H9 (cell line): ENCODE results near the gene SPDYE4. TPM values are rescaled to one million over a fixed set of nuclear protein-coding genes. Genes with fewer than 3 reads are reported as not detected.

Source experiments
- DNase-seq: peaks from one replicate; pipeline ENCODE4 v3.0.0-alpha.2; 2017
- H2AFZ ChIP-seq: one replicate; pipeline ENCODE4 v1.6.1; 2013; ENCODE audit warnings: mild to moderate bottlenecking, low read length, control low read depth, moderate library complexity
- H2AK5ac ChIP-seq: 2 replicates; pipeline ENCODE4 v1.6.1; 2013; ENCODE audit warnings: low read length, control low read depth, mixed read lengths; ENCODE audit not compliant: insufficient read length
- H2BK120ac ChIP-seq: one replicate; pipeline ENCODE4 v1.6.1; 2013; ENCODE audit warnings: low read depth, mild to moderate bottlenecking, low read length, control low read depth, inconsistent platforms; ENCODE audit not compliant: poor library complexity, severe bottlenecking
- H2BK12ac ChIP-seq: 2 replicates; pipeline ENCODE4 v1.6.1; 2013; ENCODE audit warnings: low read length, control low read depth, mixed read lengths, low read depth; ENCODE audit not compliant: insufficient read length
- H2BK15ac ChIP-seq: 2 replicates; pipeline ENCODE4 v1.6.1; 2013; ENCODE audit warnings: low read depth, low read length, control low read depth
- H2BK20ac ChIP-seq: one replicate; pipeline ENCODE4 v1.6.1; 2013; ENCODE audit warnings: low read depth, mild to moderate bottlenecking, low read length, control low read depth, inconsistent platforms; ENCODE audit not compliant: poor library complexity, severe bottlenecking
- H2BK5ac ChIP-seq: 2 replicates; pipeline ENCODE4 v1.6.1; 2013; ENCODE audit warnings: low read length, control low read depth, mixed read lengths; ENCODE audit not compliant: insufficient read length
- H3K14ac ChIP-seq: 2 replicates; pipeline ENCODE4 v1.6.1; 2013; ENCODE audit warnings: low read length, control low read depth; ENCODE audit not compliant: insufficient read depth
- H3K18ac ChIP-seq: 2 replicates; pipeline ENCODE4 v1.6.1; 2013; ENCODE audit warnings: low read depth, mild to moderate bottlenecking, mixed read lengths, low read length, control low read depth; ENCODE audit not compliant: insufficient read length
- H3K23ac ChIP-seq: 2 replicates; pipeline ENCODE4 v1.6.1; 2013; ENCODE audit warnings: low read length, control low read depth, mixed read lengths, low read depth; ENCODE audit not compliant: insufficient read length
- H3K23me2 ChIP-seq: 2 replicates; pipeline ENCODE4 v1.6.1; 2013; ENCODE audit warnings: low read depth, mild to moderate bottlenecking, mixed read lengths, low read length, control low read depth; ENCODE audit not compliant: insufficient read length, poor library complexity, severe bottlenecking
- H3K27ac ChIP-seq: 2 replicates; pipeline ENCODE4 v1.5.1; 2013; ENCODE audit warnings: low read length, control low read depth, mixed read lengths, low read depth; ENCODE audit not compliant: insufficient read length
- H3K27me3 ChIP-seq: 2 replicates; pipeline ENCODE4 v1.6.1; 2013; ENCODE audit warnings: low read length, control low read depth, inconsistent platforms; ENCODE audit not compliant: insufficient read depth
- H3K4ac ChIP-seq: 2 replicates; pipeline ENCODE4 v1.6.1; 2013; ENCODE audit warnings: low read depth, mild to moderate bottlenecking, control low read depth, inconsistent platforms, low read length, moderate library complexity
- H3K4me1 ChIP-seq: 2 replicates; pipeline ENCODE4 v1.6.1; 2013; ENCODE audit warnings: low read length, control low read depth, inconsistent platforms; ENCODE audit not compliant: insufficient read depth
- H3K4me2 ChIP-seq: 2 replicates; pipeline ENCODE4 v1.6.1; 2013; ENCODE audit warnings: low read length, control low read depth, mixed read lengths; ENCODE audit not compliant: insufficient read length, insufficient read depth
- H3K56ac ChIP-seq: 2 replicates; pipeline ENCODE4 v1.6.1; 2013; ENCODE audit warnings: low read depth, mild to moderate bottlenecking, mixed read lengths, low read length, control low read depth; ENCODE audit not compliant: insufficient read length
- H3K79me1 ChIP-seq: 2 replicates; pipeline ENCODE4 v1.6.1; 2013; ENCODE audit warnings: low read depth, mild to moderate bottlenecking, moderate library complexity, low read length, control low read depth, inconsistent platforms; ENCODE audit not compliant: insufficient read depth, poor library complexity, severe bottlenecking
- H3K79me2 ChIP-seq: 2 replicates; pipeline ENCODE4 v1.6.1; 2013; ENCODE audit warnings: low read length, control low read depth, inconsistent platforms; ENCODE audit not compliant: insufficient read depth
- H3K9ac ChIP-seq: 2 replicates; pipeline ENCODE4 v1.6.1; 2013; ENCODE audit warnings: low read length, control low read depth, mixed read lengths; ENCODE audit not compliant: insufficient read length; ENCODE audit errors: extremely low read depth
- H3K9me3 ChIP-seq: one replicate; pipeline ENCODE4 v1.6.1; 2013; ENCODE audit warnings: low read depth, low read length, inconsistent platforms; ENCODE audit not compliant: control insufficient read depth
- H3T11ph ChIP-seq: one replicate; pipeline ENCODE4 v1.6.1; 2013; ENCODE audit warnings: mild to moderate bottlenecking, low read length, control low read depth, inconsistent platforms
- H4K20me1 ChIP-seq: one replicate; pipeline ENCODE4 v1.6.1; 2013; ENCODE audit not compliant: control insufficient read depth, insufficient read length, insufficient read depth
- H4K5ac ChIP-seq: 2 replicates; pipeline ENCODE4 v1.6.1; 2013; ENCODE audit warnings: low read depth, mild to moderate bottlenecking, mixed read lengths, low read length, control low read depth; ENCODE audit not compliant: insufficient read length
- H4K8ac ChIP-seq: replicated peaks from 2 replicates; pipeline ENCODE4 v1.6.1; 2013; ENCODE audit warnings: low read length, control low read depth, mixed read lengths, low read depth; ENCODE audit not compliant: insufficient read length
- H4K91ac ChIP-seq: 2 replicates; pipeline ENCODE4 v1.6.1; 2013; ENCODE audit warnings: low read depth, mild to moderate bottlenecking, moderate library complexity, mixed read lengths, low read length, control low read depth; ENCODE audit not compliant: insufficient read length
- H3K27ac Mint-ChIP-seq, 3 experiments: 2 replicates in 2 of 3; 3 replicates in 1 of 3; pipeline ENCODE4 v1.8.0; 2020 to 2021; ENCODE audit warnings: mixed read lengths in 3 of 3, mild to moderate bottlenecking in 1 of 3, moderate library complexity in 1 of 3
- H3K27me3 Mint-ChIP-seq: 2 replicates; pipeline ENCODE4 v1.8.0; 2021; ENCODE audit warnings: low read depth, mild to moderate bottlenecking, moderate library complexity, mixed read lengths
- H3K36me3 Mint-ChIP-seq, 3 experiments: 2 replicates in 2 of 3; 3 replicates in 1 of 3; pipeline ENCODE4 v1.8.0; 2020 to 2021; ENCODE audit warnings: low read depth in 3 of 3, mixed read lengths in 3 of 3; ENCODE audit not compliant: insufficient read depth in 1 of 3
- H3K4me1 Mint-ChIP-seq, 2 experiments: 2 replicates each; pipeline ENCODE4 v1.8.0; 2020; ENCODE audit warnings: mixed read lengths in 2 of 2
- H3K4me3 Mint-ChIP-seq, 2 experiments: 2 replicates in 1 of 2; 3 replicates in 1 of 2; pipeline ENCODE4 v1.8.0; 2020 to 2021; ENCODE audit warnings: mild to moderate bottlenecking in 2 of 2, mixed read lengths in 2 of 2, moderate library complexity in 1 of 2
- H3K9me3 Mint-ChIP-seq, 2 experiments: 2 replicates in 1 of 2; 3 replicates in 1 of 2; pipeline ENCODE4 v1.8.0; 2020; ENCODE audit warnings: mild to moderate bottlenecking in 2 of 2, mixed read lengths in 2 of 2, moderate library complexity in 1 of 2
- CTCF ChIP-seq: fragments of 200-600 bp; sonication (generic); conservative IDR thresholded peaks from 3 replicates; pipeline ENCODE4 v1.8.0; 2021; ENCODE audit warnings: antibody characterized with exemption, mild to moderate bottlenecking
- WGBS: extraction: QIAGEN DNeasy Blood & Tissue Kit; methylation state at CpG from one replicate; pipeline ENCODE4 v1.1.7; 2013; ENCODE audit warnings: missing lambda C conversion rate, low lambda C conversion rate, mixed read lengths; ENCODE audit not compliant: insufficient read length; ENCODE audit errors: extremely low coverage; 5-methylcytosine and 5-hydroxymethylcytosine counted together
- total RNA-seq: library from RNA; stranded (reverse); gene quantifications from 2 replicates; pipeline ENCODE4 v1.2.1, GENCODE V29; 2021

The SPDYE4 gene
- total RNA-seq, 1 experiment from 2014 or later, result not detected

- Histone ChIP-seq H2BK120ac (no peak overlapping the region), H4K5ac (no peak overlapping the region), H2BK5ac (no peak overlapping the region), H4K20me1 (no peaks in the 10 kb centered on the region), H3K14ac (no peak overlapping the region), H2AFZ (no peak overlapping the region), H3T11ph (no peak overlapping the region), H3K4me2 (no peak overlapping the region), H3K23ac (no peak overlapping the region), H3K79me1 (no peaks in the 10 kb centered on the region), H3K9me3 (no peaks in the 10 kb centered on the region), H3K23me2 (no peaks in the 10 kb centered on the region), H4K91ac (no peak overlapping the region), H3K18ac (no peak overlapping the region), H2AK5ac (no peak overlapping the region), H3K56ac (no peak overlapping the region), H3K27me3 (no peaks in the 10 kb centered on the region), H2BK20ac (no peak overlapping the region), H3K79me2 (no peaks in the 10 kb centered on the region), H3K9ac (no peak overlapping the region), H3K4ac (no peak overlapping the region), H2BK15ac (no peak overlapping the region), H3K27ac (no peak overlapping the region), H4K8ac (no peak overlapping the region), H3K4me1 (no peaks in the 10 kb centered on the region), H2BK12ac (no peak overlapping the region)
- Mint-ChIP-seq H3K4me3 (no peak overlapping the region), H3K4me1 (peaks cover 3 to 7% of the 10 kb centered on the region in 2 experiments; a peak in 2 of 4 replicates), H3K36me3 (no peaks in the 10 kb centered on the region), H3K9me3 (no peaks in the 10 kb centered on the region; a peak in 2 of 5 replicates), H3K27me3 (no peaks in the 10 kb centered on the region), H3K27ac (peak overlapping the region in 1 of 3 experiments; percentile 90; a peak in 1 of 7 replicates)
- no peak for DNase-seq
- no CpG with 5 or more reads among the region's 13 CpGs for WGBS
- no peak for TF ChIP-seq CTCF
Measured at GRCh38 chr17:8729860-8730259, 28.5 kb downstream of the SPDYE4 start.
